ENCODE measurements around the gene ABCG1.
"Not testable (repeated sequence)": the region's sequence is repeated elsewhere in the genome, so short reads cannot be mapped to it uniquely, and the experiment has no call there.

The ABCG1 gene

DNA sequence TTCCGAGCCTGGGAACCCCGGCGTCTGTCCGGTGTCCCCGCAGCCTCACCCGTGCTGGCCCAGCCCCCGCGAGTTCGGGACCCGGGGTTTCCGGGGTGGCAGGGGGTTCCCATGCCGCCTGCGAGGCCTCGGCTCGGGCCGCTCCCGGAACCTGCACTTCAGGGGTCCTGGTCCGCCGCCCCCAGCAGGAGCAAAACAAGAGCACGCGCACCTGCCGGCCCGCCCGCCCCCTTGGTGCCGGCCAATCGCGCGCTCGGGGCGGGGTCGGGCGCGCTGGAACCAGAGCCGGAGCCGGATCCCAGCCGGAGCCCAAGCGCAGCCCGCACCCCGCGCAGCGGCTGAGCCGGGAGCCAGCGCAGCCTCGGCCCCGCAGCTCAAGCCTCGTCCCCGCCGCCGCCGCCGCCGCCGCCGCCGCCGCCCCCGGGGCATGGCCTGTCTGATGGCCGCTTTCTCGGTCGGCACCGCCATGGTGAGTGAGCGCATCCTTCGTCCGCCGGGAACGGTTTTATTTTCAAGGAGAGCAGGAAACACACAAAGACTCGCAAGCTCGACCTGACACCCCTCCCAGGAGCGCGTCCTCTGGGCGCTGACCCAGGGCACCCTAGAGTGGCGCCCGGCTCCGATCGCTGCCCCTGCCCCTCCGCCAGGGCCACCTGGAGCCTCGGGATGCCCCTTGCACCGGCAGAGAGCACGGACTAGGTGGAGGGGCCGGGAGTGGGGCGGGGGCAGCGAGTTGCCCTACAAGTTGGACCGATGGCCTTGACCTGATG lies at the start of gene ABCG1:
ABCG1 (plus strand) TSS at position 305 of the 770 bp plus-strand sequence; CDS start at position 428, 123 bp downstream.
- no peak for DNase-seq

GRCh38 chr21:42169758-42170157 lies 49.2 kb upstream of the ABCG1 start:
- no peak for DNase-seq

DNA sequence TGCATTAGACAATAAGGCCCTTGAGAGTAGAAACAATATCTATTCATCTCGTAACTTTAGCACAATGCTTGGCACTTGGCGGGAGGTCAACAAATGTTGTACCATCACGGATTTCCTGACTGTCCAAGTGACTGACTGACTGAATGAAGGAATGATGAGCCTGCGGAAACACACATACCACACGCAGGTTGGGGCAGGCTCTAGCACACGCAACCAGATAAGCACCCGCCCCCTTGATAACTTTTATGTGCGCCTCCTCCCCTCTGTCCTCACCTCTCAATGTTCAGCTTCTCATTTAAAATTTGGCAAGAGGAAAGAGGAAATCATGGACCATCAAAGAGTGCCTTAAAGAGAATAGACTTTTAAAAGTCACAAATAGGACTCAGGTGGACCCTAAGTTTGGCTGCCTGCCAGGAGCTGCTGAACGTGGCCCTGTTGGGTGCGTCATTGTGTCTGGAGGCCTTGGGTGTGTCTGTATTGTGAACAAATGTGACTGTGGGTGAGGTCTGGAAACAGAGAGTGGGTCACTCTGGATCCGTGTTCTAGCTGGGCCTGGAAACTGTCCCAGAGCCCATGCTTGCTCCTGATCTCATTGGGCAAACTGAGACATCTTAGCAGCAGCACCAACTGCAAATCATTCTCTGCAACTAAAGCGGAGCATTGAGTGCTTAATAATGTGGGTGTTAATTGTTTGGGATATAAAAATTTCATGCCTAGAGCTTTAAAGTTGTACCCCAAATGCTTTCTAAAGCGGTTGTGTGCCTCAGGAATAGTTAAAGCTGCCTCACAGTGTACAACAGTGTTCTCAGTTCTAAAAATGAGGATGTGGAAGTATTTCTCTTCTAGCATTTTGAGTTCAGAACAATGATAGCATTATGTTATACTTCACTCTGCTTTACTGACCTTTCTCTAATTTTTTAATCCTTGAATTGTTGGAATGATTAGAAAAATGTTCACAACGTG lies 47.6 kb upstream of the ABCG1 start:
- DNase-seq, result no peak

DNA sequence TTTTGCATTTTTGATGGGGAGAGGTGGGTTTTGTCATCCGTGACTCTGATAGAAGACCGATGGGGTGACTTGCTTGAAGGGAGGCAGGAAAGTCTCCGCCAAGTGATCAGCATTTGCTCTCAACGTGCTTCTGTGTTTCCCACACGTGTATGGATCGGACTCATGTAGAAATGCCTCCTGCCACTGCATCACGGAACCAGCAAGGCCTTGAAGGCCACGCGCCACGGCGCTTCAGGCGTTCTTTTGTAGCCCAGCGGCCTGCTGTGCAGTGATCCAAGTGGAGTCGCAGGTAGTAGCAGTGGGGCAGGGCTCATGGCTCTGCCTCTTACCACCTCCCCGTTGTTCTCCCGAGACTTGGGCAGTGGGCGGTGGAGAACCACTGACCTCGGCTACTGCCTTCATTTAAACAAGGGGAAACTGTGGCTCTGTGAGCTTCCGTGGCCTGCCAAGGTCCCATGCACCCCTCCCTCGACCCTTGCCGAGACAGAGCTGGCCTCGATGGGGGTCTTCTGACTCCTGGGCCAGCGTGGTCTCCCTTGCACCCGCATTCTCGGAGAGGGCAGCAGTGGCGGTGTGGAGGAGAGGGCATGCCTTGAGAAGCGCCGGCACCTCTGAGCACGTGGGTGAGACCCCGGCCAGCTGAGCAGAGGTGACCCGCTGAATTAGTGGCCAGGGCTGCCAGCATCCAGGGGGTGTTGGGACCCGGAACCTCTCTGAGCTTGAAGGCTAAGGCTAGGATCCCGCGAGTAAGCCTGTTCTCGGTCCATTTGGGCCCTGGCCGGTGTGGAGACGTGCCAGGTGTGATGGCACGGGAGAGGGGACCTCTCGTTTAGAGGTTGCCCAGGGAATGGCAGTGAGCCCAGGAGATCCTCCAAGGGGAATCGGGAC lies 46.1 kb upstream of the ABCG1 start:
- DNase-seq, result no peak

GRCh38 chr21:42174173-42174572 lies 44.8 kb upstream of the ABCG1 start:
- no peak for DNase-seq

DNA sequence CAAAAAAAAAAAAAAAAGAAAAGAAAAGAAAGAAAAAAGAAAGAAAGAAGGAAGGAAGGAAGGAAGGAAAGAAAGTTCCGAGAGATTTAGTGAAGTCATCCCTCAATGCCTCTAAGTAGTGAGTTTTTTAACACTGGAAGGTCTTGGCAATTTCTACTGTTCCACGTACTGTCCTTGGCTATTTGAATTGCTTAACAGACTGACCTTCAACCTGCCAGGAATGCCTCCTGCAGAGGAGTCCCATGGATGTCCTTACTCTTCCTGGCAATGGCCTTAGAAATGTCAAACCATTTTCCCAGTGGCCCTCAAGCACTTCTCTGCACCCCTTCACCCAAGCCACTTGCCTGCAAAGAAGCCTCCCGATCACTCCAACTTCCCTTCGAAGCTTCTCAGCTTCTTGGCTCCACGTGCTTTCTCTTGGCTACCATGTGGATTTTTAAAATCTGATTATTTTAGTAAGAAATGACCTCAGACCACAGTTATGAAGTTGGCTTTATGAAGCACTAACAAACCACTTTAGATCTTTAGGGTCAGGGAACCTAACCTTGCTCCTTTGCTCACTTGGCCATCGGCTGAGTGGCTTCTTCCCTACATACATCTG lies 43.7 kb upstream of the ABCG1 start:
- DNase-seq, result no peak

DNA sequence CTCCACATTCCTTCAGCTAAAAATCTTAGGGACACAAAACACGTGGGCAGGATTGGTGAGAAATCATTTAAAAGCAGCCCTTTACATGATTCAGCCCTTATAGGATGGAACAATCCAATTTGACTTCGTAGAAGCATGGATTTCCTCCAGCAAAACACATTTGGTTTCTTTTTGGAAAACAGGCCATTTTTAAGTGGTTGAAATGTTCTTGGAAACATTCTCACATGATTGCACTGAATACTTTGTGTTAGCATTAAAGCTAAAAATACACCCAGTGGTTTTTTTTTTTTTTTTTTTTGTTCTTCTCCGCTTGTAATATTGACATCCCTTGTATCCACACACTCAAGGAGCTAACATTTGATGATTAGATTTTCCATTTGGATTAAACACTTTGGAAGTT lies 42.1 kb upstream of the ABCG1 start:
- DNase-seq, result no peak

- no peak for DNase-seq
Observed at GRCh38 chr21:42179316-42179715, 39.6 kb upstream of the ABCG1 start.

DNA sequence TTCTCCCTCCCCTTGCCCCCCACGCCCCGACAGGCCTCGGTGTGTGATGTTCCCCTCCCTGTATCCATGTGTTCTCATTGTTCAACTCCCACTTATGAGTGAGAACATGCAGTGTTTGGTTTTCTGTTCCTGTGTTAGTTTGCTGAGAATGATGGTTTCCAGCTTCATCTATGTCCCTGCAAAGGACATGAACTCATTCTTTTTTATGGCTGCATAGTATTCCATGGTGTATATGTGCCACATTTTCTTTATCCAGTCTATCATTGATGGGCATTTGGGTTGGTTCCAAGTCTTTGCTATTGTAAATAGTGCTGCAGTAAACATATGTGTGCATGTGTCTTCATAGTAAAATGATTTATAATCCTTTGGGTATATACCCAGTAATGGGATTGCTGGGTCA lies 38.9 kb upstream of the ABCG1 start:
- DNase-seq, result not testable (repeated sequence)

DNA sequence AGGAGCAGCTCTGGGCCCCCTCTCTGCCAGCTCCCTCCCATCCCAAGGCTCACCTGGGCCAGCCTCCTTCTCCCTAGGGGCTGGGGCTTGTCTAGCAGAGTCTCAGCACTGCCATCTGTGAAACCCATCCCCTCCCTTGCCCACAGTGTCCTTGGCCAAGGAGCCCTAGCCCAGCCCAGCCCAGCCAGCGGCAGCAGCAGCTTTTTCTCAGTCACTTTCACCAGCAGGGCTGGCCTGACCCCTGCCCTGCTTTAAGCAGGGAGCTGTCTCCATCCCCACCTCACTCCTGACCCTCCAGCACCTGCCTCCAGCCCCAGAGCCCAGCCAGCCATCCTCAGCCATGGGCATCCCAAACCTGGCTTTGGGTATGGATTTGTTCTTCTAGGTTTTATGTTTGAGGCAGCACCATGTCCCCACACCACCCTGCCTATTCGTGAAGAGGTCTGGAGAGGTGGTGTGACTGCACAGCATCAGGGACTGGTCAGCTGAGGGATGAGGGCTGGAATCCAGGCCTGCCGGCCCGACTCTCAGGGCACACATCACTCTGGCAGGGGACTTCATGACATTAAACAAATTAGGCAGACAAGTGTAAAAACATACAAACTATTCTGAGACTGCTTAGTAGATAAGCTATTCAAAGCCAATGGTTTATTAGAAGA lies 36.1 kb upstream of the ABCG1 start:
- DNase-seq, result no peak

GRCh38 chr21:42183374-42184266 lies 35.3 kb upstream of the ABCG1 start:
- no peak for DNase-seq

DNA sequence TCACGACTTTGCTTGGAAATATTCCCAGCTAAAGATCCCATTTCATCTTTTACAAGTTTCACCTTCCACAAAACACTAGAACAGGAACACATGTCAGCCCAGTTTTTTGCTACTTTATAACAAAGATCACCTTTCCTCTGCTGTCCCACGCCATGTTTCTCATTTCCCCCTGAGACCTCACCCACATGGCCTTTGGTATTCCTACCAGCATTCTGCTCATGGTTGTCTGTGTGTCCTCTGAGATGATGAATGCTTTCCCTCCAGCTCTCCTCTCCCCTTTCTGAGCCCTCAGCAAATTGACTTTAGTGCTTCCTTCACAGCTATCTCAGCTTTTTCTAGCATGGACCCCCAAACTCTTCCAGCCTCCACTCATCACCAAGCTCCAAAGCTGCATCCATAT lies 32.3 kb upstream of the ABCG1 start:
- no peak for DNase-seq

DNA sequence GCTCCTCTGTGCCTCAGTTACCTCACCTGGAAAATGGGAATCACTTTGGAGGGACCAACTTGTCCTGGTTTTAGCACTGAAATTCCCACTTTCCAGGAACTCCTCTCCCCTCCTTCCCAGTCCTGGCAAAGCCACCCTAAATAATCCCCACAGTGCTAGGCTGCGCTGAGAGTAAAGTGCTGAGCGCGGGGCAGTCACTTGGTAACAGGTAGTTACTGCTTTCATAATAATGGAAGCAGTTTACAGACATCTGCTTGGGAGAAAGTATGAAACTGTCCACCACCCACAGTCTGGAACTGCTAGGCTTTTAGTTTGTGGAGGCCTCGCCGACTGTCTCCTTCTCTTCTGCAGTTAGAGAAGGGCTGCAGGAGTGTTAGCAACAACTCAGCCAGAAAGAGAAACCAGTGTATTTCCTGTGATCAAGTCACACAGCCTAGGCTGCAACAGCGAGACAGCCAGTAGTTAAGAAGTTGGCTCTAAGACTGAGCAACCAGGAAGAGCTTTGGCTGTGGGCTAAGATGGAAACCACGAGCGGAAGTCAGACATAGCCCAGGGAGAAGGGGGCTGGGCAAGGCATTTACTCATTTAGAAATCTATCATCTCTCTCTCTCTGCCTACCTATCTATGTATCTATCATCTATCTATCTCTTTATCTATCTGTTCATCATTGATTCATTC lies 30.8 kb upstream of the ABCG1 start:
- DNase-seq, result peak; percentile 84

- no peak for DNase-seq
Observed at GRCh38 chr21:42188663-42189062, 30.3 kb upstream of the ABCG1 start.

DNA sequence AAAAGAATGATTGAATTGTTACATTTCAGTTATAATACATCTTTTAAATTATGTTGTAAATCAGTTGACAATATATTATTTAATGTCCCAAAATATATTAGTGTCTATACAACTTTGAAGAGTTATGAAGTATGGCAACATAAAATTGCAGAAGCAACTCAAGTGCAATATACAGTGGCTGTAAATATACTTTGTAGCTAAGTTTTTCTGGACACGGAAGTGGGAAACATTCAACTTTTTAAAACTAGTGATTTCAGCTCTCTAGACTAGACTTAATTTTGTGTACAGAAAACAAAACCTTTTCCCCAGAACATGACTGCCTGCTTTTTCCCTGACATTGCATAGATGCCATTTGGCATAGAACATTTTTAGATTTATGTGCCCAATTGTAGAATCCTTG lies 29.5 kb upstream of the ABCG1 start:
- DNase-seq, result no peak

- DNase-seq, result no peak
Observed at GRCh38 chr21:42189860-42190485, 29.0 kb upstream of the ABCG1 start.

DNA sequence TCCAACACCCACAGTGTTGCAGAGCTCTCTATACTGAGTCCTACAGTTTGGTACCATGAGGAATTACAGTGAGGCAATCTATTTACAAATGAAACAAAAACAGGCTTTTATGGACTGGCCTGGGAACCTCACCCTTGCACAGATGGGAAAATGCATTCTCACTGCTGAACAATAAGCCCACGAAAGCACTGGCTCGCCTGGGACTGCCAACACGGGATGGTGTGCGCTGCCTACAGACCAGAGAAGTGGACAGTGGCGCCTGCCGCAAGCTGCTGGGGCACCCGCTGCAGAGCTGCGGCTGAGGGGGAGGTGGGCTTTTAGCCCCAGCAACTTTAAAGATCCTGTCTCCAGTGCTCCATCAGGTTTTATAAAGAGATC lies 28.5 kb upstream of the ABCG1 start:
- DNase-seq, result no peak

DNA sequence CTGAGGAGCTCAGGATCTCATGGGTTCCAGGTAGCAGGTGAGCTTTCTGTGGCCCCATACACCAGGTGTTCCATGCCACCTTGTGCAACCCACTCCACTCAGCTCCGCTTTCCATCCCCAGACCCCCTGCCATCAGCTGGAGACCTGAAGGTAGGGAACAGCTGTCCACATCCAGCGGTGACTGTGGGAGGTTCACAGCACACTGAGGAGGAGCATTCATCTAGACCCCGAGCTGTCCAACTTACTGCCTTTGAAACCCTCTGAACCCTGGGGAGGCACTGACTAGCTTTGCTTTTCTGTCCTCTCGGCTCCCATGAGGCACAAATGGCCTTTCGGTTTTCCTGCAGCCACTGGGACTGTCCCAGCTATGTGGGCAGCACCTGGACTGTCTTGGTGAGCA lies 27.9 kb upstream of the ABCG1 start:
- DNase-seq, result no peak

GRCh38 chr21:42191696-42192595 lies 27.0 kb upstream of the ABCG1 start:
- no peak for DNase-seq

All from KG1 (cell line).